ENCODE results near the gene CLCNKB.

- TF ChIP-seq CTCF (IDR thresholded peaks at IDR 0.05): no peak
- no peak for TF ChIP-seq ZFX (IDR thresholded peaks at IDR 0.05; ENCODE audit: borderline replicate concordance)
Measured at GRCh38 chr1:16041200-16041599, 2.4 kb upstream of the CLCNKB start.
